Measurements from ENCODE around the gene SIK3.

The SIK3 gene

DNA sequence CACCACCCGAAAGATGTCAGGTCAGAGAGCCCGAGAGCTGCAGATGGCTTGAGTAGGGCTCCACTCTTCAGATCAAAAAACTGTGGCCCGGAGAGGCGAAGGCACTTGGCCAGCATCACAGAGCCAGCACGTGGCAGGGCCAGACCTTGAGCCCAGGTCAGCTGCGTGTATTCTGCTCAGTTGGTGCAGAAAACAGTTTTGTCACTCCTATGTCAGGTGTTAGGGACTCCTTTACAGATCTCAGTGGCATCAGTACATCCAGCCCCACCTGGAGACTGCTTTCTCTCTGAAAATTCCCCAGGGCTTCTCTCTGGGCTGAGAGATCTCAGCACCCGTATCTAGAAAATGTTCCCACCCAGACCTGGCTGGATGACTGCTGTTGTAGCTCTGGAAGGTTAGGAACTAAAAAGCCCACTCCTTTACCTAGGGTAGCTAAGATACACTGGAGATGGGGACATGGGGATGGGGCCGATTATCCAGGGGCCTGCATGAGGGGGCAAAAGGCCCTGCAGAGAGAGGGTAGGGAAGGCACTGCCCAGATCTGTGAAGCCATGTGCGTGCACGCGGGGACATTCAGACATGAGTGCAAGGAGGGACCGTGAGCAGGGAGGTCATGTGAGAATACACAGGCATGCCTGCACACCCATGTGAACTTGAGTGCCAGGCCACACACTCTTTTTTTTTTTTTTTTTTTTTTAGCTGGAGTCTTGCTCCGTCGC, 264.3 kb downstream of the SIK3 start:
- DNase-seq (ENCODE audit: insufficient read length, low spot score) (no peak), FAIRE-seq (no peak)

DNA sequence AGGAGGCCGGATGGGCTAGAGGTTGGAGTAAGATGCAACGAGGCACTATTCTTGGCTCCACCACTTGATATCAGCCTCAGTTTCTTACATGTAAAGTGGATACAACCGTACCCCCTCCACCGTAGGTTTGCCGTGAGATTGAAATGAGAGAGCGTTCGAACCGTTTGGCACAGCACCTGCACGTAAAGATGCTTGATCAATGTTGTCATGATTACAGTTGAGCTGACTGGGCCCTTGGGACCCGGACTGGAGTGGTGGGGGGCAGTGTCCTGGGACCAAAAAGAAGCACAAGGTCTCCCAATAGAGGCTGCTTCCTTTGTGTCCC, 264.8 kb downstream of the SIK3 start:
- no peak for FAIRE-seq
- DNase-seq (ENCODE audit: insufficient read length, low spot score): no peak

DNA sequence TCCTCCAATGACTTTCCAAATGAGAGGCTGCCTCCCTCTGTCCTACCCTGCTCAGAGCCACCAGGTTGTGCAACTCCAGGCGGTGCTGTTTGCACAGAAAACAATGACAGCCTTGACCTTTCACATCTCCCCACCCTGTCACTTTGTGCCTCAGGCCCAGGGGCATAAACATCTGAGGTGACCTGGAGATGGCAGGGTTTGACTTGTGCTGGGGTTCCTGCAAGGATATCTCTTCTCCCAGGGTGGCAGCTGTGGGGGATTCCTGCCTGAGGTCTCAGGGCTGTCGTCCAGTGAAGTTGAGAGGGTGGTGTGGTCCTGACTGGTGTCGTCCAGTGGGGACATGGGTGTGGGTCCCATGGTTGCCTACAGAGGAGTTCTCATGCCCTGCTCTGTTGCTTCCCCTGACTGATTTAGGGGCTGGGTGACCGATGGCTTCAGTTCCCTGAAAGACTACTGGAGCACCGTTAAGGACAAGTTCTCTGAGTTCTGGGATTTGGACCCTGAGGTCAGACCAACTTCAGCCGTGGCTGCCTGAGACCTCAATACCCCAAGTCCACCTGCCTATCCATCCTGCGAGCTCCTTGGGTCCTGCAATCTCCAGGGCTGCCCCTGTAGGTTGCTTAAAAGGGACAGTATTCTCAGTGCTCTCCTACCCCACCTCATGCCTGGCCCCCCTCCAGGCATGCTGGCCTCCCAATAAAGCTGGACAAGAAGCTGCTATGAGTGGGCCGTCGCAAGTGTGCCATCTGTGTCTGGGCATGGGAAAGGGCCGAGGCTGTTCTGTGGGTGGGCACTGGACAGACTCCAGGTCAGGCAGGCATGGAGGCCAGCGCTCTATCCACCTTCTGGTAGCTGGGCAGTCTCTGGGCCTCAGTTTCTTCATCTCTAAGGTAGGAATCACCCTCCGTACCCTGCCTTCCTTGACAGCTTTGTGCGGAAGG, 265.6 kb downstream of the SIK3 start:
- DNase-seq (ENCODE audit: insufficient read length, low spot score) (no peak), FAIRE-seq (no peak)

DNA sequence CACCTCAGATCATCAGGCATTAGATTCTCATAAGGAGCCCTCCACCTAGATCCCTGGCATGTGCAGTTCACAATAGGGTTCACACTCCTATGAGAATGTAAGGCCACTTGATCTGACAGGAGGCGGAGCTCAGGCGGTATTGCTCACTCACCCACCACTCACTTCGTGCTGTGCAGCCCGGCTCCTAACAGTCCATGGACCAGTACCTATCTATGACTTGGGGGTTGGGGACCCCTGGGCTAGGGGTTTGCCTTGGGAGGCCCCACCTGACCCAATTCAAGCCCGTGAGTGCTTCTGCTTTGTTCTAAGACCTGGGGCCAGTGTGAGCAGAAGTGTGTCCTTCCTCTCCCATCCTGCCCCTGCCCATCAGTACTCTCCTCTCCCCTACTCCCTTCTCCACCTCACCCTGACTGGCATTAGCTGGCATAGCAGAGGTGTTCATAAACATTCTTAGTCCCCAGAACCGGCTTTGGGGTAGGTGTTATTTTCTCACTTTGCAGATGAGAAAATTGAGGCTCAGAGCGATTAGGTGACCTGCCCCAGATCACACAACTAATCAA, 266.4 kb downstream of the SIK3 start:
- FAIRE-seq: no peak
- no peak for DNase-seq (ENCODE audit: insufficient read length, low spot score)

DNA sequence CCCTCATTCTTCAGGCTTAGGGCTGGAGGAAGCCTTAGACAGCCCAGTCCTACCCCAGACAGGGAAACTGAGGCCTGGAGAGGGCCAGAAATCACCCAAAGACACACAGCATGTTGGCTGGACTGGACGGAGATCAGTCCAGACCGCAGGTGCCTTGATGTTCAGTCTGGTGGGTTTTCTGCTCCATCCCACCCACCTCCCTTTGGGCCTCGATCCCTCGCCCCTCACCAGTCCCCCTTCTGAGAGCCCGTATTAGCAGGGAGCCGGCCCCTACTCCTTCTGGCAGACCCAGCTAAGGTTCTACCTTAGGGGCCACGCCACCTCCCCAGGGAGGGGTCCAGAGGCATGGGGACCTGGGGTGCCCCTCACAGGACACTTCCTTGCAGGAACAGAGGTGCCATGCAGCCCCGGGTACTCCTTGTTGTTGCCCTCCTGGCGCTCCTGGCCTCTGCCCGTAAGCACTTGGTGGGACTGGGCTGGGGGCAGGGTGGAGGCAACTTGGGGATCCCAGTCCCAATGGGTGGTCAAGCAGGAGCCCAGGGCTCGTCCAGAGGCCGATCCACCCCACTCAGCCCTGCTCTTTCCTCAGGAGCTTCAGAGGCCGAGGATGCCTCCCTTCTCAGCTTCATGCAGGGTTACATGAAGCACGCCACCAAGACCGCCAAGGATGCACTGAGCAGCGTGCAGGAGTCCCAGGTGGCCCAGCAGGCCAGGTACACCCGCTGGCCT, 267.9 kb downstream of the SIK3 start:
- DNase-seq (ENCODE audit: insufficient read length, low spot score): no peak
- no peak for FAIRE-seq

DNA sequence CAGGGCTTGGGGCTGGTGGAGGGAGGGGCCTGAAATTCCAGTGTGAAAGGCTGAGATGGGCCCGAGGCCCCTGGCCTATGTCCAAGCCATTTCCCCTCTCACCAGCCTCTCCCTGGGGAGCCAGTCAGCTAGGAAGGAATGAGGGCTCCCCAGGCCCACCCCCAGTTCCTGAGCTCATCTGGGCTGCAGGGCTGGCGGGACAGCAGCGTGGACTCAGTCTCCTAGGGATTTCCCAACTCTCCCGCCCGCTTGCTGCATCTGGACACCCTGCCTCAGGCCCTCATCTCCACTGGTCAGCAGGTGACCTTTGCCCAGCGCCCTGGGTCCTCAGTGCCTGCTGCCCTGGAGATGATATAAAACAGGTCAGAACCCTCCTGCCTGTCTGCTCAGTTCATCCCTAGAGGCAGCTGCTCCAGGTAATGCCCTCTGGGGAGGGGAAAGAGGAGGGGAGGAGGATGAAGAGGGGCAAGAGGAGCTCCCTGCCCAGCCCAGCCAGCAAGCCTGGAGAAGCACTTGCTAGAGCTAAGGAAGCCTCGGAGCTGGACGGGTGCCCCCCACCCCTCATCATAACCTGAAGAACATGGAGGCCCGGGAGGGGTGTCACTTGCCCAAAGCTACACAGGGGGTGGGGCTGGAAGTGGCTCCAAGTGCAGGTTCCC, 268.6 kb downstream of the SIK3 start, which contains the start of gene APOC3:
Gene APOC3 (plus strand): TSS at position 383 of the 659 bp plus-strand sequence. CDS start 676 bp downstream, outside the sequence.
- no peak for DNase-seq (ENCODE audit: insufficient read length, low spot score)
- FAIRE-seq: no peak

DNA sequence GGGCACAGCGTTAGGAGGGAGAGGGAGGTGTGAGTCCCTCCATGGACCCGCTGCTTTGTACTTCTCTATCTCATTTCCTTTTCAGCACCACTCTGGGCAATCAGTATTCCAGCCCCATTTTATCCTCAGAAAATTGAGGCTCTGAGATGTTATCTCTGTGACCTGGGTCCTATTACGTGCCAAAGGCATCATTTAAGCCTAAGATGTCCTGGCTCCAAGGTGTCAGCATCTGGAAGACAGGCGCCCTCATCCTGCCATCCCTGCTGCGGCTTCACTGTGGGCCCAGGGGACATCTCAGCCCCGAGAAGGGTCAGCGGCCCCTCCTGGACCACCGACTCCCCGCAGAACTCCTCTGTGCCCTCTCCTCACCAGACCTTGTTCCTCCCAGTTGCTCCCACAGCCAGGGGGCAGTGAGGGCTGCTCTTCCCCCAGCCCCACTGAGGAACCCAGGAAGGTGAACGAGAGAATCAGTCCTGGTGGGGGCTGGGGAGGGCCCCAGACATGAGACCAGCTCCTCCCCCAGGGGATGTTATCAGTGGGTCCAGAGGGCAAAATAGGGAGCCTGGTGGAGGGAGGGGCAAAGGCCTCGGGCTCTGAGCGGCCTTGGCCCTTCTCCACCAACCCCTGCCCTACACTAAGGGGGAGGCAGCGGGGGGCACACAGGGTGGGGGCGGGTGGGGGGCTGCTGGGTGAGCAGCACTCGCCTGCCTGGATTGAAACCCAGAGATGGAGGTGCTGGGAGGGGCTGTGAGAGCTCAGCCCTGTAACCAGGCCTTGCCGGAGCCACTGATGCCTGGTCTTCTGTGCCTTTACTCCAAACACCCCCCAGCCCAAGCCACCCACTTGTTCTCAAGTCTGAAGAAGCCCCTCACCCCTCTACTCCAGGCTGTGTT, 269.4 kb downstream of the SIK3 start:
- DNase-seq (ENCODE audit: insufficient read length, low spot score) (no peak), FAIRE-seq (no peak)

DNA sequence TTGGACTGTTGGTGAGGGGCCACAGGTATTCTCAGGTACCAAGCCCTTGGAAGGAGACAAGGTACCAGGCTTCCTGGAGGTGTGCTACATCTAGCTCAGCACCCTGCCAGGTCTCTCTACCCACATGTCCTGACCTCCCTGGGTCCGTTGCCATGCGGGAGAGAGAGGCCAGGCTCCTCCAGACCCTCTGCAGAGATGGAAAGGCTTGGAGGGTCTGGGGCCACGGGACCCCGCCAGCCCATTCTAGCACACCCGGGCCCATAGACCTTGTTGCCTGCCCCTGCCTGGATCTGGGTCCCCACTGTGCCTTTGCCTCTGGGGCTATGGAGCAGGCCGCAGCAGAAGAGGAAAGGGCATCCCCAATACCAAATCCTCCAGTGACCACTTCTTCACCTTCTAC, 270.8 kb downstream of the SIK3 start:
- DNase-seq (ENCODE audit: insufficient read length, low spot score) (no peak), FAIRE-seq (no peak)

DNA sequence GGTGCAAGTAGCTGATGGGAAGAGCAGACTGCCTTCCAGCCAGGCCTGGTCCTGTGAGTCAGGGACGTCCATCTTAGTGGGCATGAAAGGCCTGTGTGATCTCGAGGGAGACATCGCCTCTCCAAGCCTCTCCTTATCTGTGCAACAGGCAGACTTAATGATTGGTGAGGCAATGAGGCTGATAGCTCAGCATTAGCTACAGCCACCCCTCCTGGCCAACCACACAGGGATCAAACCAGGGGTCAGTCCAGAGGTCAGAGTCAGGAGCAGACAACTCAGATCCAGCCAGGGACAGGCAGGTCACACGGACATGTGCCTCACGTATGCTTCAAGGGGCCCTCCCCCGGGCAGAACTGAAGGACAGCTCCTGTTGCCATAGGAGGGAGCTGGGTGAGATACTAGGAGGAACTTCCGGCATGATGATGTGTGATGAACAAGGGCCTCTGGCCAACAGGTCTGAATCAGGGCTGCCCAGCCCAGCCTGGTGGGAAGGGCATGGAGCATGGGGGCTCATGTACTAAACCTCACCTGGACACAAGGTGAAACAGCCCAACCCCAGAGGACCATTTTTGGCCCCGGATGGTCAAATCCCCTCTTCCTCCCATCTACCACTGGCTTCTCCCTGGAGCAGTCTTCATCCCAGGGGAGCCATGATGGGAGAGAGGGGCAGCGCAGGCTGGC, 271.3 kb downstream of the SIK3 start:
- FAIRE-seq: no peak
- DNase-seq (ENCODE audit: insufficient read length, low spot score): no peak

DNA sequence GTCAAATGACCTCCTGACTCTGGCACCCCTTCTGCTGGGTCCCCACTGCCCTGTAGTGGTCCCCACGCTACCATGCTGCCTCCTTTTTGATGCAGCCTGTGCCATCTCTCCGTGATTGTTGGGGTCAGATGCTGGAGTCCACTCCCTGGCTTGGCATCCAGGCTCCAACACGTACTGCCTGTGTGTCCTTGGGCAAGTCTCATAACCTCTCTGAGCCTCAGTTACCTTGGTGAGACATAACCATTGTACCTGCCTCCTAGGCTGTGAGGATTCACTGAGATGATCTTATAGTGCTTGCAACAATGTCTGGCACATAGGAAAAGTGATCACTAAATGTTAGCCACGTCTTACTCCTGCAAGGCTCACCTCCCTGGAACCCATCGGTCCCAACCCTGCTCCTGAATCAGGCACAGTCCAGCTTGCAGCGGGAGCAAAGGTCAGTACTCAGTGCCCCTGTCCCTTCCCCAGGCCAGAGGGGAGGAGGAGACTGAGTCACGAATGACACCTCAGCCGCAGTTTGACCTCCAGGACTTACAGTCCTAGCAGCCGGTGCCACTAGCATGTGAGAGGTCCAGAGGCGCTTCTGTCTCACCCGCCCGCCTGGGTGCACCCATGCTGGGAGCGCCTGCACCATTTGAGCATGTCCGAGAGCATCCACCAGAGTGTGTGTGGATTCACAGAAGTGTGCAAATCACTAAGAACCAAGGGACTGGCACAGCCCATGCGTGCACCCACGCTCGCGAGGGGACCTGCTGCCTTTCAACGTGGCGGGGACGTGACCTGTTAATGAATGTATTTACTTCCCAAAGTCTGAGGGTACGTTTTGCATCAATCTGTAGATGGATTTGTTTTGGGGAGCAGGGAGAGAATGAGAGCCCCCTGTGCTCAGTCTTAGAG, 272.1 kb downstream of the SIK3 start:
- no peak for FAIRE-seq
- DNase-seq (ENCODE audit: insufficient read length, low spot score): no peak

DNA sequence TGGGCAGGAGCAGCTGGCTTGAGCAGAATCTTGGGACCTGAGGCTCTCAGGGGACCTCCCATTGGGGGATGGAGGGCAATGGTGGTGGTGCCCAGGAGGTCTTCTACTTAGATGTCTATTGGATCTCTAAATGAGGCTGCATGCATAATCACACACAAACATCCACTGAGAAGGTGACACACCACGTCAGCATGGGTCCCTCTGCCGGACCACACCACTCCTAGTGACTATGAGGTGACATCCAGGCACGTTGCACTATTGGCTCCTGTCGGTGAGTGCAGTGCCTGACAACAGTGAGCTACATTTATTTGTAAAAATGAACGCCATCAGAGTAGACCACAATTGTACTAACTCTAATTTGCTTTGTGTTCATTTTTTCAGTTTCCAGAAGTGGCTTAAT, 272.8 kb downstream of the SIK3 start:
- no peak for DNase-seq (ENCODE audit: insufficient read length, low spot score)
- no peak for FAIRE-seq

DNA sequence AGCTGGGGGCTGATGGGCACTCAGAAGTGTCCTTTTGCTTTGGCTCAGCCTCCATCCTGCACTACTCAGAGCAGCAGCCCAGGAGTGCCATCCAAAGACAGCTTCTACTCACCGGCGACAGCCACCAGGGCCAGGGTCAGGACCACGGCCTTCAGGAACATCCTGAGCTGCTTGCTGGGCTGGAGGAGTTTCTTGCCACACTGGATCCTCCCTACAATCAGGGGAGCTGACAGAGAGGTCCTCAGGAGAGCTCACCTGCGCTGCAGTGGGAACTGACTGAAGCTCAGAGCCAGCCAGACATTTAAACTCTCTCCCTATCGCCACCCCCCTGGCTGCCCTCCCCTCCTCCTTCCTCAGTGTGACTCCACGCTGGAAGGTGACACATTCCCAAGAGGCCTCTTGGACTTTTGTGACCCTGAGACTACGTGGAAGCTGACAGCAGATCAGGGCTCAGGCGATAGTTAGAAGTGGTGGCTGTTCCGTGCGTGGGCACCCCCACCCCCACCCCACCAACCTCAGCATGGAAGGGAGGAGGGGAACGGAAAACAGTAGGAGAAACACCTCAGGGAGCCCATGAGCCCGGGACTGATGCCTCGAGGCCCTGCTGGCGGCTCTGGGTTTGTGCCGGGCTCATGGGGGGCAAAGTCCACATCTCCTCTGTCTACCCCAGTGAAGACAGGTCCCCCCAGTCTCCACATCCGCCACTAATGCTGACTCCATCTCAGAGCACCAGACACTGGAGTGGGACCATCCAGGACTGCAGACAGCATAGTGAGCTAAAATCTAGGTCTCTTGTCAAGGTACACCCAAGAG, 275.0 kb downstream of the SIK3 start, which contains the start of gene APOA4:
Gene APOA4 (minus strand): TSS at position 274 of the 813 bp plus-strand sequence. CDS start 113 bp downstream, at position 161.
- DNase-seq (ENCODE audit: insufficient read length, low spot score) (no peak), FAIRE-seq (no peak)

DNA sequence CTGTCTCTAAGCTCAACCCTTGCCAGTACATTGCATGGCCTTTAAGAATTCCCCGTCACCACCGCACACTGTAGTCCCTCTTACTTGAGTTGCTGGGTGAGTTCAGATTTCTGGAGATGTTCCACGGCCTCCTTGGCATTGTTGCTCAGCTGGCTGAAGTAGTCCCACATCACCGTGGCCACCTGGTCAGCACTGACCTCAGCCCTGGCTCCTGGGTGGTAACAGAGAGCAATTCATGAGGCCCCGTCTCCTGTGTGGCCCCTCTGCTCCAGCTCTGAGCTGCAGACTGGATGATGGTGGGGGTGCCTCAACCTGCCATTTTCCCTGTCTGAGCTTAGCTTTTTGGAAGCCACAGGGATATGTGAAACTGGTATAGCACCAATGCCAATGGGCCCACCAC, 275.7 kb downstream of the SIK3 start:
- DNase-seq (ENCODE audit: insufficient read length, low spot score) (no peak), FAIRE-seq (no peak)

DNA sequence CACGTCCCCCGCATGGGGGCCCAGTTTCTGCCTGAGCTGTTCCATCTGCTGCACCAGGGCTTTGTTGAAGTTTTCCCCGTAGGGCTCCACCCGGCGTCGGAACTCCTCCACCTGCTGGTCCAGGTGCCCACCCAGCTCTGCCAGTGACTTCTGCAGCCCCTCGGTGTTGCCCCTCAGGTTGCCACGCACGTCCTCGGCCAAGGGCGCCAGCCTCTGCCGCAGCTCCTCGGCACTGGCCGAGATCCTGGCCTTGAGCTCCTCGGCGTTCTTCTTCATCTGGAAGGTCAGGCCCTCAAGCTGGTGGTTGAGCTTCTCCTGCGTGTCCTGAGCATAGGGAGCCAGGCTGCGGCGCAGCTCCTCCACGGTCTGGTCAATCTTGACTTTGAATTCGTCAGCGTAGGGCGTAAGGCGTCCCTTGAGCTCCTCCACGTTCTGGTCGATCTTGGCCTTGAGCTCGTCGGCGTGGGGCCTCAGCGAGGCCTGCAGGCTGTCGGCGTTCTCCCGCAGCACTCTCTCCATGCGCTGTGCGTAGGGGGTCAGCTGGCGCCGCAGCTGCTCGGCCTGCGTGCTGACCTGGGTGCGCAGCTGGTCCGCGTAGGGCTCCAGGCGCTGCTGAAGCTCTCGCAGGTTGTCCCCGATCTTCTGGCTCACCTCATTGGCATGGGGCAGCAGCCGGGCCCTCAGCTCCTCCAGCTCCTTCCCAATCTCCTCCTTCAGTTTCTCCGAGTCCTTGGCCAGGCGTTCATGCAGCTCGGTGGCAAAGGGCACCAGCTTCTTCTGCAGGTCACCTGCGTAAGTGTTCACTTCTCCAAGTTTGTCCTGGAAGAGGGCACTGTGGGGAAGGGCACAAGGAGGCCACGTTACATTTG, 276.9 kb downstream of the SIK3 start:
- FAIRE-seq (no peak), DNase-seq (ENCODE audit: insufficient read length, low spot score) (no peak)

DNA sequence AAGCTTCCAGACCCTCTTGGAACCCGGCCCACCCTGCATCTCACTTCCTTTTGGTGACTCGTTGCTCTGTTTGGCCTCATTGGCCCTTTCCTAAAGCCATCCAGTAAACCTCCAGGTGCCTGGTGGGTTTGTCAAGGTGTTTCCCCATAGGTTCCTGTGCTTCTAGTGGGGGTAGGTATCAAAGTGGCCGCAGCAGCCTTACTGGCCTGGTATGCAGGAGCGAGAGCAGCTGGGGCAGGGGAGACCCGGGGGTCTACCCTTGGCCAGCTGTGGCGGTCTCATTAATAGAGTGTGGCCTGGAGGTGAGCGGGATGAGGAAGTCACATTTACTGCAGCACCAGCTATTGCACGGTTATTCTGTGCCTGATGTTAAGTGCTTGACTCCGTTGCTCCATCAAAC, 279.2 kb downstream of the SIK3 start:
- no peak for FAIRE-seq
- no peak for DNase-seq (ENCODE audit: insufficient read length, low spot score)

DNA sequence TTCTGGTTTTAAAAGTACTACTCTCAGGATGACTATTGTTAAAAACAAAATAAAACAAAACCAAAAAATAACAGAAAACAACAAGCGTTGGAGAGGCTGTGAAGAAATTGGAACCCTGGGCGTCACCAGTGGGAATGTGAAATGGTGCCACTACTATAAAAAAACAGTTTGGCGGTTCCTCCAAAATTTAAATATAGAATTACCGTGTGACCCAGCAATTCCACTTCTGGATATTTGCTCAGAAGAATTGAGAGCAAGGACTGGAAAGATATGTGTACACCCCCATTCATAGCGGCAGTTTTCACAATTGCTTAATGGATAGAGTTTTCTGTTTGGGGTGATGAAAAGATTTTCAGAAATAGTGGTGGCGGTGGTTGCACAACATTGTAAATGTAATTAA, 283.7 kb downstream of the SIK3 start:
- DNase-seq (ENCODE audit: insufficient read length, low spot score) (no peak), FAIRE-seq (no peak)

All from GM19239 (cell line).